MM.1S (cell line): ENCODE measurements around the gene KLHL35.

Experiments
- EZH2 ChIP-seq: fragments of 300-600 bp; sonication (generic); optimal IDR thresholded peaks from 2 replicates; pipeline ENCODE3; 2017; ENCODE audit warnings: low read depth, mild to moderate bottlenecking, antibody characterized with exemption, low read length, mixed read lengths
- TF ChIP-seq, protein P1 (sequence below): fragments of 300-600 bp; sonication (generic); IDR thresholded peaks from 2 replicates; pipeline ENCODE4 v1.5.1; 2016; ENCODE audit warnings: antibody characterized with exemption, low read length, mixed read lengths

DNA sequence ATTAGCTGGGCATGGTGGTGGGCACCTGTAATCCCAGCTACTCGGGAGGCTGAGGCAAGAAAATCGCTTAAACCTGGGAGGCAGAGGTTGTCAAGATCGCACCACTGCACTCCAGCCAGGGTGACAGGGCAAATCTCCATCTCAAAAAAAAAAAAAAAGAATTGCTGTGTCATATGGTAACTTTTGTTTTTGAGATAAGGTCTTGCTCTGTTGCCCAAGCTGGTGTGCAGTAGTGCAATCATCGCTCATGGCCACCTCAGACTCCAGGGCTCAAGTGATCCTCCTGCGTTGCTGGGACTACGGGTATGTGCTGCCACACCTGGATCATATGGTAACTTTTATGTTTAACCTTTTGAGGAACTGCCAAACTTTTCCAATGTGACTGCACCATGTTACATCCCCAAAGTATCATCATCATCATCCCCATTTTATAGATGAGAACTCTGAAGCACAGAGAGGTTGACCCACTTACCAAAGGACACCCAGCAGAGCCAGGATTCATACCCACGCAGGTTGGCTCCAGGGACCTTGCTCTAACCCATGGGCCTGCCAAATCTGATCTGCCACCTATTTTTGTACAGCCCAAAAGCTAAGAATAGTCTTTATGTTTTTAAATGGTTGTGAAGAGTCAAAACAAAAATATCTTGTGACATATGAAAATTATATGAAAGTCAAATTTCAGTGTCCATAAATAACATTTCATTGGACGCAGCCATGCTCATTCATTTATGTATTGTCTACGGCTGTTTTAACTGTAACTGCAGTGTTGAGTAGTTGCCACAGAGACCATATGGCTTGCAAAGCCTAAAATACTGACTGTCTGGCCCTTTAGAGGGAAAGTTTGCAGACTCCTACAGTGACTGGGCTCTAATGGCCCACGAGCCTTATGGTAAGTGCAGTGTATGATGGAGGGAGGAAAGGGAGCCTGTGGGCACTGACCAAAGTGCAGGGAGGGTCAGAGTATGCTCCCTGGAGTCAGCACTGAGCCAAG lies 47.5 kb upstream of the KLHL35 start:
- TF ChIP-seq, protein P1, sequence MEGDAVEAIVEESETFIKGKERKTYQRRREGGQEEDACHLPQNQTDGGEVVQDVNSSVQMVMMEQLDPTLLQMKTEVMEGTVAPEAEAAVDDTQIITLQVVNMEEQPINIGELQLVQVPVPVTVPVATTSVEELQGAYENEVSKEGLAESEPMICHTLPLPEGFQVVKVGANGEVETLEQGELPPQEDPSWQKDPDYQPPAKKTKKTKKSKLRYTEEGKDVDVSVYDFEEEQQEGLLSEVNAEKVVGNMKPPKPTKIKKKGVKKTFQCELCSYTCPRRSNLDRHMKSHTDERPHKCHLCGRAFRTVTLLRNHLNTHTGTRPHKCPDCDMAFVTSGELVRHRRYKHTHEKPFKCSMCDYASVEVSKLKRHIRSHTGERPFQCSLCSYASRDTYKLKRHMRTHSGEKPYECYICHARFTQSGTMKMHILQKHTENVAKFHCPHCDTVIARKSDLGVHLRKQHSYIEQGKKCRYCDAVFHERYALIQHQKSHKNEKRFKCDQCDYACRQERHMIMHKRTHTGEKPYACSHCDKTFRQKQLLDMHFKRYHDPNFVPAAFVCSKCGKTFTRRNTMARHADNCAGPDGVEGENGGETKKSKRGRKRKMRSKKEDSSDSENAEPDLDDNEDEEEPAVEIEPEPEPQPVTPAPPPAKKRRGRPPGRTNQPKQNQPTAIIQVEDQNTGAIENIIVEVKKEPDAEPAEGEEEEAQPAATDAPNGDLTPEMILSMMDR = no peak
- TF ChIP-seq EZH2 = no peak
